Body of pancreas (tissue), 4 donors: ENCODE results near the gene NECAB3.

Experiments used
- CTCF ChIP-seq, 7 experiments: fragments of 450-650 bp in 4 of 7; fragments of 200-600 bp in 3 of 7; sonication (generic) in 3 of 7; IDR thresholded peaks; one replicate each; pipeline ENCODE4 v1.5.1; 2016 to 2019; ENCODE audit warnings: antibody characterized with exemption in 7 of 7
- POLR2A ChIP-seq, 3 donors: fragments of 450-650 bp; IDR thresholded peaks; one replicate each; pipeline ENCODE4 v1.6.1; 2016; ENCODE audit warnings: antibody characterized with exemption in 3 of 3, mild to moderate bottlenecking in 2 of 3

DNA sequence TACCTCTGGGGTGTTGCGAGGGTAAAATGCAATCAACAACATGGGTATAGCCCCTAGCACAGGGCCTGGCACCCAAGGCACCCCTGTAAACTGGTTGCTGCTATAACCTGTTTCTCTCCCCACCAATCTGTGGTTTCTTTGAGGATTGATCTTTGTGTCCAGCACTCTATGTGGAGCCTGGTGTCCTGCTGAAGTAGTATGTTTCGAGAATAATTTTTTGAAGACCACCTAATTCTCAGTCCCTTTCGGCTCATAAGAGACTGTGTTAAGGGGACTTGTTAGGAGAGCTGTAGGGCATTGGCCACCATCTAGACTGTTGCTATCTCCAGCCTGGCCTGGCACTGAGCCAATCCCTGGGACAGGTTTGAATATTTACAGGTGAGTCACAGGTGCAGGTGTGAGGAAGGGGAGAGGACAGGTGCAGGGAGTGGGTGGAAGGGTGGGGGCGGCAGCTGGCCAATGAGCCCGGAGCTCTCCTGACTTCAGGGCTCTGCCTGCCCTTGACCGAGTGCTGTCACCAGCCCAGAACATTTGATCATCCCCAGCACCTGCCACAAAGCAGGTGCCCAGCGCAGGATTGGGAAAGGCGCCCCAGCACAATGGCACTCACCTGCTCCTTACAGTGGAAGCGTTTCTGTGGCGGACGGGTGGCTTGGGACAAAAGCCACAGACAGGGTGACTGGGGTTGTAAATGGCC lies 20.2 kb downstream of the NECAB3 start:
- no peak for TF ChIP-seq CTCF (IDR thresholded peaks at IDR 0.05)
- TF ChIP-seq POLR2A (IDR thresholded peaks at IDR 0.05) = peak; percentile 5 to 78 (median 49)
